Gastrocnemius medialis (tissue), 4 donors: ENCODE measurements around the gene RSAD2. TPM values are rescaled to one million over a fixed set of nuclear protein-coding genes. Genes with fewer than 3 reads are reported as not detected.

Experiments used
- ATAC-seq, 2 donors: fragments of 150-250 bp; one replicate each; pipeline ENCODE4 v1.9.1; 2016
- DNase-seq, 2 donors: peaks; one replicate each; pipeline ENCODE4 v3.0.0-alpha.2; 2019
- H3K27ac ChIP-seq, 4 donors: fragments of 200-600 bp; sonication (generic); 1 replicate in 1 of 4; 2 replicates in 3 of 4; pipeline ENCODE4 v1.5.1; 2016 to 2018; ENCODE audit warnings: mild to moderate bottlenecking in 2 of 4, moderate library complexity in 1 of 4
- H3K27me3 ChIP-seq, 3 donors: fragments of 200-600 bp; sonication (generic) in 2 of 3; 1 replicate in 1 of 3; 2 replicates in 2 of 3; pipeline versions ENCODE4 v1.5.1 to v1.6.0; 2016 to 2019; ENCODE audit warnings: mild to moderate bottlenecking in 1 of 3, moderate library complexity in 1 of 3
- H3K36me3 ChIP-seq, 2 donors: fragments of 200-600 bp; sonication (generic) in 1 of 2; one replicate each; pipeline ENCODE4 v1.5.1; 2017 to 2018
- H3K4me1 ChIP-seq, 2 donors: fragments of 200-600 bp; sonication (generic) in 1 of 2; one replicate each; pipeline ENCODE4 v1.5.1; 2016 to 2017; ENCODE audit warnings: mild to moderate bottlenecking in 2 of 2
- H3K4me3 ChIP-seq, 4 donors: fragments of 200-600 bp; sonication (generic) in 3 of 4; 1 replicate in 1 of 4; 2 replicates in 3 of 4; pipeline ENCODE4 v1.5.1; 2016 to 2019; ENCODE audit warnings: mild to moderate bottlenecking in 2 of 4
- H3K9me3 ChIP-seq, 3 donors: fragments of 200-600 bp; sonication (generic) in 2 of 3; 1 replicate in 1 of 3; 2 replicates in 2 of 3; pipeline ENCODE4 v1.5.1; 2016 to 2019
- POLR2A ChIP-seq, 2 donors: fragments of 450-650 bp; IDR thresholded peaks; one replicate each; pipeline ENCODE4 v1.6.1; 2017; ENCODE audit warnings: antibody characterized with exemption in 2 of 2, mild to moderate bottlenecking in 2 of 2, moderate library complexity in 2 of 2
- in situ Hi-C, 4 donors: fragments of 200-750 bp; cut with MboI; loops; one replicate each; pipeline versions ENCODE4 v1.15.0 to v1.8.0; 2017; ENCODE audit warnings: low sequenced_read_pairs in 4 of 4
- intact Hi-C: fragments of 100-400 bp; cut with DNase I; formaldehyde crosslinking; loops from one replicate; pipeline ENCODE4 v1.15.1; 2023; ENCODE audit warnings: low total_unique reads
- total RNA-seq, 4 donors: library from RNA; depleted of rRNA; stranded (reverse); fragments of >200 nt; gene quantifications; one replicate each; pipeline versions ENCODE4 v1.1.0 to v1.2.3, GENCODE V29; 2016
- TF ChIP-seq, protein P1 (sequence below), 5 experiments: fragments of 450-650 bp in 3 of 5; fragments of 200-600 bp in 2 of 5; sonication (generic) in 2 of 5; IDR thresholded peaks in 4 of 5; conservative IDR thresholded peaks in 1 of 5; 1 replicate in 4 of 5; 2 replicates in 1 of 5; pipeline ENCODE4 v1.5.1; 2016 to 2019; ENCODE audit warnings: antibody characterized with exemption in 5 of 5, mild to moderate bottlenecking in 3 of 5, moderate library complexity in 3 of 5

Gene RSAD2
- total RNA-seq, 4 donors from 2014 or later, result 1.2 to 4.2 (median 2.9) TPM

DNA sequence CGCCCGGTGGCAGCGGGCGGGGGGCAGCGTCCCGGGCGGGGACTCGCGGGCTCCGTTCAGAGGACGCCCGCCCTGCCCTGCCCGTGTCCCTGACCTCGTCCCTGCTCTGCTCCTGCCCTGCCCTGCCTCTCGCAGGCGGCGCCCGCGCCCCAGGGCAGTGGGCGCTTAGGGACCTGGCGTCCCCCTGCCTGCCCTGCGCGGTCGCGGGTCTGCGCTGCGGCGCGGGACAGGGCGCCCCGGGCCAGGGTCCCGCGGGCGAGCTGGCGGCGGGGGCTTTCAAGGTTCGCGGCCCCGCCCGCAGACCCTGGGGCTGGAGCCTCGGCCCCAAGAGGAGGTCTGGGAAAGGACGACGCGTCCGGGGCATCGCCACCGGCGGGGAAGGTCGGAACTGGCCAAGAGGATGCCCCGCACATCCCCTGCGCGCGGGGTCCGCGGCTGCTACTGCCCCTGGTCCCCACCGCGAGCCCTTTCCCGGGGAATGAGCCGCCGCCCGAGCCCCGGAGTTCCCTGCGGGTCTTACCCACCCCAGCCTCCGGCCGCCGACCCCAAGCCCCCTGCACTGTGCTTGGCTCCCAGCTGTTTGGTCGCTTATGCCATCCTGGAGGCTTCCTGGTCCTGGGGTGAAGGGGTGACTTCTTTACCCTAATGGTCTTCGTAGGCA, 40.3 kb downstream of the RSAD2 start:
- Histone ChIP-seq H3K27ac (peak overlapping the region; percentile 54 to 76 (median 65)), H3K4me3 (peak overlapping the region; percentile 62 to 82 (median 70)), H3K4me1 (peaks cover 7 to 10% of the 10 kb centered on the region in 2 donors), H3K27me3 (no peaks in the 10 kb centered on the region), H3K9me3 (no peaks in the 10 kb centered on the region), H3K36me3 (no peaks in the 10 kb centered on the region)
- ATAC-seq, result peak; percentile 48 to 69
- no peak for TF ChIP-seq POLR2A (IDR thresholded peaks at IDR 0.05)
- TF ChIP-seq, protein P1, sequence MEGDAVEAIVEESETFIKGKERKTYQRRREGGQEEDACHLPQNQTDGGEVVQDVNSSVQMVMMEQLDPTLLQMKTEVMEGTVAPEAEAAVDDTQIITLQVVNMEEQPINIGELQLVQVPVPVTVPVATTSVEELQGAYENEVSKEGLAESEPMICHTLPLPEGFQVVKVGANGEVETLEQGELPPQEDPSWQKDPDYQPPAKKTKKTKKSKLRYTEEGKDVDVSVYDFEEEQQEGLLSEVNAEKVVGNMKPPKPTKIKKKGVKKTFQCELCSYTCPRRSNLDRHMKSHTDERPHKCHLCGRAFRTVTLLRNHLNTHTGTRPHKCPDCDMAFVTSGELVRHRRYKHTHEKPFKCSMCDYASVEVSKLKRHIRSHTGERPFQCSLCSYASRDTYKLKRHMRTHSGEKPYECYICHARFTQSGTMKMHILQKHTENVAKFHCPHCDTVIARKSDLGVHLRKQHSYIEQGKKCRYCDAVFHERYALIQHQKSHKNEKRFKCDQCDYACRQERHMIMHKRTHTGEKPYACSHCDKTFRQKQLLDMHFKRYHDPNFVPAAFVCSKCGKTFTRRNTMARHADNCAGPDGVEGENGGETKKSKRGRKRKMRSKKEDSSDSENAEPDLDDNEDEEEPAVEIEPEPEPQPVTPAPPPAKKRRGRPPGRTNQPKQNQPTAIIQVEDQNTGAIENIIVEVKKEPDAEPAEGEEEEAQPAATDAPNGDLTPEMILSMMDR (IDR thresholded peaks at IDR 0.05 in 4 of 5, conservative IDR thresholded peaks at IDR 0.05 in 1 of 5), result no peak
- intact Hi-C loops, result loop anchor here (2.0 to 5.0 kb wide), 3 partner anchors 19 to 124 kb away; no protein-coding TSS in a partner anchor
- DNase-seq, result no peak
- in situ Hi-C loops, result no loop called here

DNA sequence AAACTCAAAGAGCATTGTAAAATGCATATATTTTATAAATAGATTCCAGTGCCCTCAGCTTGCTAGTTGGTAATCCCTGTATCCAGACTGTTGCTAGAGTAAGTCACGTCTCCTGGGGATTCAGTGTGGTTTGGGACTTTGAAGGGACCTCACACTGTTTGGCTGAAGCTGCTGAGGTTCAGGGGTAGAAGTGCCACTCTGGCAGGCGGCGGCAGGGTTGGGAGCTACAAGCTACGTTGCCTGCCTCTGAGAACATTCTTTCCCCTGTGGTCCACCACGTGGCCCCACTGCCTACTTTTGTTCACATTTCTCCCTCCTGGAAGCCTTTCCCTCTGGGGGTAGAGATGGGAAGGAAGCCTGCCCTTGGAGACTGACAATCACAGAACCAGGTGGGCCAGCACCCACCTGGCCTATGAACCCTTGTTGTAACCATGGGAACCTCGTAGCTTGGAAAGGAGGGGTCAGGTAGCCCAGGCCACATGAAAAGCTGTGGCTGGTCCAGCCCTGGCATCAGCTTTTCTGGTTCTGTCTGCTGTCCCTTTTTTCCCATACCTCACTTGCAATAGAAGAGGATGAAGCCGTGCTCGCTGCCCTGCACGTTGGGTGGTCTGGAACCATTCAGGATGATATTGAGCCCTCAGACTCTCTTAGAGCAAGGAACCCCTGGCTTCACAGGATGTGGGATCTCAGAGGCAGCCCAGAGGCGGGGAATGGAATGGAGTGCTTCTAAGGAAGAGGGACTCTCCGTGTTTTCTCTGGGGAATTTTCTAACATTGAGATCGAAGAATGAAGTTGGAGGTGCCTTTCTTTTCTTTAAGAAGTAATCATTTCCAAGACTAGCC, 42.5 kb downstream of the RSAD2 start:
- no peak for ATAC-seq
- Histone ChIP-seq H3K9me3 (no peaks in the 10 kb centered on the region), H3K27ac (peak overlapping the region in 1 of 4 donors; percentile 8), H3K27me3 (no peaks in the 10 kb centered on the region), H3K4me1 (peaks cover 14 to 20% of the 10 kb centered on the region in 2 donors), H3K4me3 (no peak overlapping the region), H3K36me3 (no peaks in the 10 kb centered on the region)
- in situ Hi-C loops, result no loop called here
- intact Hi-C loops, result loop anchor here (5.0 kb wide), 2 partner anchors 57 to 122 kb away; no protein-coding TSS in a partner anchor
- no peak for TF ChIP-seq POLR2A (IDR thresholded peaks at IDR 0.05)
- TF ChIP-seq, protein P1 (IDR thresholded peaks at IDR 0.05 in 4 of 5, conservative IDR thresholded peaks at IDR 0.05 in 1 of 5), result no peak
- no peak for DNase-seq

DNA sequence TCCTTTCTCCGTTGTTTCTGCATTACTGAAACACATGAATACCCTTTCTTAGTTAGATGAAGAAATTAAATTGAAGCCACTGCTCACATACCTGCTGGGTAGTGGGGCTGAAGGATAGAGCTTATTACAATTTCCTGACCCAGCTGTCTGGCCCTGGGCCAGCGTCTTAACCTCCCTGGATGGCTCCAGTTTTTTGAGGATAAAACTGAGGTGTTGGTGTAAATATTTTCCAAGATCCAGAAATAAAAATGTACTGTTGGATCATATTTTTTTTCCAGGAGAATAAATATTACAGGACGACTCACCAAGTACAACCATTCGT, 43.1 kb downstream of the RSAD2 start:
- intact Hi-C loops, result loop anchor here (5.0 kb wide), 1 partner anchor 57 kb away; no protein-coding TSS in a partner anchor
- H3K36me3 ChIP-seq, result no peaks in the 10 kb centered on the region
- no peak overlapping the region for H3K27ac ChIP-seq
- no peak overlapping the region for H3K4me3 ChIP-seq
- H3K4me1 ChIP-seq, result peaks cover 14 to 26% of the 10 kb centered on the region in 2 donors
- in situ Hi-C loops, result no loop called here
- H3K9me3 ChIP-seq, result no peaks in the 10 kb centered on the region
- ATAC-seq (no peak), DNase-seq (no peak)
- no peak for TF ChIP-seq POLR2A (IDR thresholded peaks at IDR 0.05)
- TF ChIP-seq, protein P1 (IDR thresholded peaks at IDR 0.05 in 4 of 5, conservative IDR thresholded peaks at IDR 0.05 in 1 of 5), result no peak
- no peaks in the 10 kb centered on the region for H3K27me3 ChIP-seq

DNA sequence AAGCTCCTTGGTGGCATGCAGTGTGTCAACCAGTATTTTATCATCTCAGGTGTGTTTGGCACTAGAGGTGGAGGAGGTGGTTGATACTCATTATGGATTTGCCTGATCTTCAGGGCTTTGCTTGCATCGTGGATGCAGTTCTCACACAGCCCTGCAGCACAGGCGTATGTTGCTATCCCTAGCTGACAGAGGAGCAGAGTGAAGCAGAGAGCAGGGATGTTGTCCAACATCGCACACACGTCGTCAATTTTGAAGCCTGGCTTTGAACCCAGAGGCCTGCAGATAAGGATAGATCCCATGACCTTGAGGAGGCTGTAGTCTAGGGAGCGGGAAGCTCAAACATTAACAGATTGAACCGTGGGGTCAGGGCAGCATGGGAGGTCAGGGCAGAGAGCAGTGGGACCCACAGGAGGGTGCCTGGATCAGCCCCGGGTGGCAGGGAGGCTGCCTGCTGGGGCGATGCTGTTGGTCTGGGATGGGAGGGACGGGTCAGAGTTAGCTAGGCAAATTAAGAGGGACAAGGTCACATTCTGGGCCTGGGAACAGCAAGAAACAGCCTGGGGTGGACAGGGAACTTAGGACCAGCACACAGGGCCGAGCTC, 43.8 kb downstream of the RSAD2 start:
- DNase-seq, result no peak
- Histone ChIP-seq H3K4me1 (peaks cover 14 to 29% of the 10 kb centered on the region in 2 donors), H3K27ac (no peak overlapping the region)

More for the DNA sequence above, 43.8 kb downstream of the RSAD2 start:
- TF ChIP-seq, protein P1 (IDR thresholded peaks at IDR 0.05 in 4 of 5, conservative IDR thresholded peaks at IDR 0.05 in 1 of 5), result no peak
- TF ChIP-seq POLR2A (IDR thresholded peaks at IDR 0.05), result no peak
- Histone ChIP-seq H3K4me3 (no peak overlapping the region), H3K27me3 (no peaks in the 10 kb centered on the region), H3K9me3 (no peaks in the 10 kb centered on the region), H3K36me3 (no peaks in the 10 kb centered on the region)
- no peak for ATAC-seq
- intact Hi-C loops, result loop anchor here (5.0 kb wide), 1 partner anchor 56 kb away; no protein-coding TSS in a partner anchor
- in situ Hi-C loops, result no loop called here
